Measurements from ENCODE around the gene MAP6. TPM values are rescaled to one million over a fixed set of nuclear protein-coding genes. Genes with fewer than 3 reads are reported as not detected.

MAP6 gene
- total RNA-seq, 1 experiment from 2014 or later, result not detected

GRCh38 chr11:75665990-75666389, 2.8 kb downstream of the MAP6 start (continued):
- no peak for TF ChIP-seq TCF7L2 (IDR thresholded peaks at IDR 0.05; ENCODE audit: borderline replicate concordance, extremely low read depth, insufficient read depth, insufficient read length)

DNA sequence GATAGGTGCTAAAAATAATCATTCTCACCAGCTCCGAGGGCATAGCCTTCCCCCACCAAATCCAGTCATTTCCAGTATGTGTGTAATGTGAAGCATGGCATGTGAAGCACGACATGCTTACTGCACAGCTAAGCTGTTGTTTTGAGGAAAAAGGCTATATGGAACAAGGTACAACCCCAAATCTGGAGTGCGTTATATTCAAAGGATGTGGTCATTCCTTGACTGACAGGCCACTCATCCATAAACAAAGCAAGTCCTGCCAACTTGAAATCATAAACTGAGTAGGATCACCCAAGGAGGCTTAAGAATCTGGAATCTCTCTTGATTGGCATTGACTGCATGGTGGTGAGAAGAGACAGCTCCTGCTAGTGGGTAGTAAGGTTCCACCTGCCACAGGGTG, 3.7 kb downstream of the MAP6 start:
- Histone ChIP-seq H2AFZ (ENCODE audit: low read depth, low read length, poor library complexity, severe bottlenecking) (no peak overlapping the region), H3K36me3 (ENCODE audit: control insufficient read depth in 1 of 2, insufficient read depth in 2 of 2, low read length in 2 of 2) (no peaks in the 10 kb centered on the region), H3K4me2 (ENCODE audit: low read length) (no peak overlapping the region), H3K27me3 (ENCODE audit: insufficient read depth, low read length) (no peaks in the 10 kb centered on the region), H4K20me1 (ENCODE audit: insufficient read depth) (no peaks in the 10 kb centered on the region), H3K4me3 (replicated peaks in 1 of 2; ENCODE audit: low read depth in 1 of 2, low read length in 2 of 2) (no peak overlapping the region), H3K4me1 (ENCODE audit: control insufficient read depth in 1 of 2, insufficient read depth in 2 of 2, low read length in 2 of 2) (0 out of 4 replicates have a peak, but pooled peaks cover 0 to 3% of the 10 kb centered on the region in 2 experiments), H3K79me2 (ENCODE audit: insufficient read depth, low read length) (no peaks in the 10 kb centered on the region), H3K9ac (ENCODE audit: low read length) (no peak overlapping the region), H3K9me2 (ENCODE audit: insufficient read depth) (no peaks in the 10 kb centered on the region), H3K27ac (ENCODE audit: low read depth, low read length) (no peak overlapping the region), H3K9me3 (ENCODE audit: control insufficient read depth in 1 of 2, insufficient read depth in 1 of 2, low read depth in 1 of 2, low read length in 2 of 2) (no peaks in the 10 kb centered on the region)
- ATAC-seq, result no peak
- TF ChIP-seq CBX3 (IDR thresholded peaks at IDR 0.05; ENCODE audit: low read depth) (no peak), SIN3A (IDR thresholded peaks at IDR 0.05; ENCODE audit: low read depth) (no peak), CTCF (IDR thresholded peaks at IDR 0.05 in 2 of 3, conservative IDR thresholded peaks at IDR 0.05 in 1 of 3; ENCODE audit: borderline replicate concordance in 1 of 3, insufficient read depth in 1 of 3, low read depth in 2 of 3, low read length in 2 of 3) (no peak), ZFX (IDR thresholded peaks at IDR 0.05) (no peak), EGR1 (IDR thresholded peaks at IDR 0.05; ENCODE audit: low read depth) (no peak), TCF7L2 (IDR thresholded peaks at IDR 0.05; ENCODE audit: borderline replicate concordance, extremely low read depth, insufficient read depth, insufficient read length) (no peak), POLR2A (IDR thresholded peaks at IDR 0.05; ENCODE audit: borderline replicate concordance, extremely low read depth, insufficient read depth, insufficient read length) (no peak), JUND (IDR thresholded peaks at IDR 0.05) (no peak), EZH2 (IDR thresholded peaks at IDR 0.05) (no peak), ZNF274 (IDR thresholded peaks at IDR 0.05; ENCODE audit: low read depth, low read length) (no peak), SRF (IDR thresholded peaks at IDR 0.05; ENCODE audit: low read depth) (no peak), YY1 (IDR thresholded peaks at IDR 0.05; ENCODE audit: extremely low read depth, insufficient replicate concordance, low read depth, low read length) (no peak), RAD21 (IDR thresholded peaks at IDR 0.05; ENCODE audit: low read depth) (no peak), SP1 (IDR thresholded peaks at IDR 0.05; ENCODE audit: low read depth) (no peak), ZBTB33 (IDR thresholded peaks at IDR 0.05; ENCODE audit: extremely low read depth, insufficient replicate concordance, low read length) (no peak)
- TF ChIP-seq, protein P1, sequence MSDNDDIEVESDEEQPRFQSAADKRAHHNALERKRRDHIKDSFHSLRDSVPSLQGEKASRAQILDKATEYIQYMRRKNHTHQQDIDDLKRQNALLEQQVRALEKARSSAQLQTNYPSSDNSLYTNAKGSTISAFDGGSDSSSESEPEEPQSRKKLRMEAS (IDR thresholded peaks at IDR 0.05), result no peak
- intact Hi-C loops (cut with micrococcal nuclease), result no loop called here
- no TSS peak for BruUV-seq (replicated peaks)
- CTCF ChIA-PET, result no interaction called here
- DNase-seq (ENCODE audit: low read depth, low spot score), result no peak
- RAD21 ChIA-PET (ENCODE audit: low non-redundant PET in 1 of 2, low total read pairs in 2 of 2, uncharacterized antibody in 2 of 2, unreplicated experiment in 2 of 2), result no interaction called here
- POLR2A ChIA-PET, result no interaction called here
